ENCODE results near the gene TMEM223. TPM values are rescaled to one million over a fixed set of nuclear protein-coding genes. Genes with fewer than 3 reads are reported as not detected.

TMEM223 gene
- total and polyA plus RNA-seq, 9 of the 15 experiments (the other 6 are each of a cell fraction or from before 2014, with no cell fraction given) = 5.9 to 34.5 (median 19.6) TPM

- TF ChIP-seq, protein P1, sequence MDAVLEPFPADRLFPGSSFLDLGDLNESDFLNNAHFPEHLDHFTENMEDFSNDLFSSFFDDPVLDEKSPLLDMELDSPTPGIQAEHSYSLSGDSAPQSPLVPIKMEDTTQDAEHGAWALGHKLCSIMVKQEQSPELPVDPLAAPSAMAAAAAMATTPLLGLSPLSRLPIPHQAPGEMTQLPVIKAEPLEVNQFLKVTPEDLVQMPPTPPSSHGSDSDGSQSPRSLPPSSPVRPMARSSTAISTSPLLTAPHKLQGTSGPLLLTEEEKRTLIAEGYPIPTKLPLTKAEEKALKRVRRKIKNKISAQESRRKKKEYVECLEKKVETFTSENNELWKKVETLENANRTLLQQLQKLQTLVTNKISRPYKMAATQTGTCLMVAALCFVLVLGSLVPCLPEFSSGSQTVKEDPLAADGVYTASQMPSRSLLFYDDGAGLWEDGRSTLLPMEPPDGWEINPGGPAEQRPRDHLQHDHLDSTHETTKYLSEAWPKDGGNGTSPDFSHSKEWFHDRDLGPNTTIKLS (IDR thresholded peaks at IDR 0.05; ENCODE audit: borderline replicate concordance, low read depth) = peak; percentile 56; the same call in 1 of the 2 replicates
- TF ChIP-seq CBX3 (IDR thresholded peaks at IDR 0.05; ENCODE audit: borderline replicate concordance in 1 of 2, low read length in 2 of 2) (no peak), ZNF766 (CRISPR knock-in tag; conservative IDR thresholded peaks at IDR 0.05) (peak; percentile 72), ZKSCAN3 (CRISPR knock-in tag; IDR thresholded peaks at IDR 0.05) (no peak), ZNF23 (CRISPR knock-in tag; IDR thresholded peaks at IDR 0.05) (no peak), MYC (IDR thresholded peaks at IDR 0.05; ENCODE audit: low read depth, low read length) (peak; percentile 99), MYC (CRISPR knock-in tag; IDR thresholded peaks at IDR 0.05; ENCODE audit: borderline replicate concordance, low read depth) (peak; percentile 94), LCOR (CRISPR knock-in tag; IDR thresholded peaks at IDR 0.05) (peak; percentile 48; the same call in 1 of the 2 replicates), ZNF134 (CRISPR knock-in tag; conservative IDR thresholded peaks at IDR 0.05) (no peak), E2F3 (CRISPR knock-in tag; IDR thresholded peaks at IDR 0.05) (no peak), SIN3A (IDR thresholded peaks at IDR 0.05; ENCODE audit: borderline replicate concordance in 2 of 2, control insufficient read depth in 1 of 2, low read depth in 2 of 2, low read length in 2 of 2) (peak; percentile 99 to 100), YBX1 (IDR thresholded peaks at IDR 0.05) (no peak), ZNF140 (CRISPR knock-in tag; IDR thresholded peaks at IDR 0.05) (no peak), NFIX (CRISPR knock-in tag; IDR thresholded peaks at IDR 0.05; ENCODE audit: low read depth) (no peak), KDM2B (CRISPR knock-in tag; IDR thresholded peaks at IDR 0.05) (no peak; the same call in 1 of the 2 replicates), CBX1 (IDR thresholded peaks at IDR 0.05; ENCODE audit: low read depth) (no peak), CAMTA2 (CRISPR knock-in tag; conservative IDR thresholded peaks at IDR 0.05) (0 out of 2 replicates have a peak, but pooled peaks have one; percentile 9), MAZ (CRISPR knock-in tag; conservative IDR thresholded peaks at IDR 0.05 in 1 of 2, IDR thresholded peaks at IDR 0.05 in 1 of 2) (0 out of 4 replicates have a peak, but pooled peaks have one; percentile 7 to 15), ZNF740 (CRISPR knock-in tag; IDR thresholded peaks at IDR 0.05) (0 out of 2 replicates have a peak, but pooled peaks have one; percentile 28), ZNF740 (tag; IDR thresholded peaks at IDR 0.05) (no peak), PTBP1 (IDR thresholded peaks at IDR 0.05; ENCODE audit: low read depth, low read length) (no peak), CCNT2 (IDR thresholded peaks at IDR 0.05; ENCODE audit: borderline replicate concordance, extremely low read depth, insufficient read length, low read depth, low read length) (peak; percentile 63), ZBTB8A (IDR thresholded peaks at IDR 0.05; ENCODE audit: partially characterized antibody) (no peak)
- TF ChIP-seq, protein P2, sequence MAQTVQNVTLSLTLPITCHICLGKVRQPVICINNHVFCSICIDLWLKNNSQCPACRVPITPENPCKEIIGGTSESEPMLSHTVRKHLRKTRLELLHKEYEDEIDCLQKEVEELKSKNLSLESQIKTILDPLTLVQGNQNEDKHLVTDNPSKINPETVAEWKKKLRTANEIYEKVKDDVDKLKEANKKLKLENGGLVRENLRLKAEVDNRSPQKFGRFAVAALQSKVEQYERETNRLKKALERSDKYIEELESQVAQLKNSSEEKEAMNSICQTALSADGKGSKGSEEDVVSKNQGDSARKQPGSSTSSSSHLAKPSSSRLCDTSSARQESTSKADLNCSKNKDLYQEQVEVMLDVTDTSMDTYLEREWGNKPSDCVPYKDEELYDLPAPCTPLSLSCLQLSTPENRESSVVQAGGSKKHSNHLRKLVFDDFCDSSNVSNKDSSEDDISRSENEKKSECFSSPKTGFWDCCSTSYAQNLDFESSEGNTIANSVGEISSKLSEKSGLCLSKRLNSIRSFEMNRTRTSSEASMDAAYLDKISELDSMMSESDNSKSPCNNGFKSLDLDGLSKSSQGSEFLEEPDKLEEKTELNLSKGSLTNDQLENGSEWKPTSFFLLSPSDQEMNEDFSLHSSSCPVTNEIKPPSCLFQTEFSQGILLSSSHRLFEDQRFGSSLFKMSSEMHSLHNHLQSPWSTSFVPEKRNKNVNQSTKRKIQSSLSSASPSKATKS (CRISPR knock-in tag; IDR thresholded peaks at IDR 0.05) = no peak
Observed at GRCh38 chr11:62839050-62839945, 47.5 kb upstream of the TMEM223 start, which contains the start of gene WDR74 (continued).

Data from K562 (cell line).